Measurements from ENCODE around the gene SAMD7.

SAMD7 gene

GRCh38 chr3:169907944-169908343, 3.4 kb upstream of the SAMD7 start:
- no peak for DNase-seq (ENCODE audit: low read depth, low spot score)

- no peak for DNase-seq (ENCODE audit: low read depth, low spot score)
These were observed 2.0 kb downstream of the SAMD7 start for GRCh38 chr3:169913323-169913722.

GRCh38 chr3:169914321-169914720, 2.9 kb downstream of the SAMD7 start:
- no peak for DNase-seq (ENCODE audit: low read depth, low spot score)

GRCh38 chr3:169923189-169923588, 11.8 kb downstream of the SAMD7 start:
- DNase-seq (ENCODE audit: low read depth, low spot score), result no peak

- no peak for DNase-seq (ENCODE audit: low read depth, low spot score)
These were observed 12.5 kb downstream of the SAMD7 start for GRCh38 chr3:169923831-169924230.

GRCh38 chr3:169929830-169930519, 18.6 kb downstream of the SAMD7 start:
- DNase-seq (ENCODE audit: low read depth, low spot score), result no peak

GRCh38 chr3:169930843-169931242, 19.5 kb downstream of the SAMD7 start:
- DNase-seq (ENCODE audit: low read depth, low spot score), result no peak

GRCh38 chr3:169931747-169932520, 20.6 kb downstream of the SAMD7 start:
- DNase-seq (ENCODE audit: low read depth, low spot score), result no peak

- DNase-seq (ENCODE audit: low read depth, low spot score), result no peak
These were observed 27.9 kb downstream of the SAMD7 start for GRCh38 chr3:169939320-169939719.

- DNase-seq (ENCODE audit: low read depth, low spot score), result no peak
These were observed 28.4 kb downstream of the SAMD7 start for GRCh38 chr3:169939751-169940150.

- no peak for DNase-seq (ENCODE audit: low read depth, low spot score)
These were observed 29.3 kb downstream of the SAMD7 start for GRCh38 chr3:169940470-169941181.

- DNase-seq (ENCODE audit: low read depth, low spot score), result no peak
These were observed 33.9 kb downstream of the SAMD7 start for GRCh38 chr3:169945313-169945712.

- no peak for DNase-seq (ENCODE audit: low read depth, low spot score)
These were observed 35.0 kb downstream of the SAMD7 start for GRCh38 chr3:169946336-169946735.

GRCh38 chr3:169948559-169949448, 37.4 kb downstream of the SAMD7 start:
- no peak for DNase-seq (ENCODE audit: low read depth, low spot score)

GRCh38 chr3:169952045-169952444, 40.7 kb downstream of the SAMD7 start:
- DNase-seq (ENCODE audit: low read depth, low spot score), result no peak

- no peak for DNase-seq (ENCODE audit: low read depth, low spot score)
These were observed 42.2 kb downstream of the SAMD7 start for GRCh38 chr3:169953462-169954141.

GRCh38 chr3:169954142-169954756, 42.9 kb downstream of the SAMD7 start:
- no peak for DNase-seq (ENCODE audit: low read depth, low spot score)

- DNase-seq (ENCODE audit: low read depth, low spot score), result no peak
These were observed 44.0 kb downstream of the SAMD7 start for GRCh38 chr3:169955406-169955805.

GRCh38 chr3:169964176-169964575, 52.8 kb downstream of the SAMD7 start:
- DNase-seq (ENCODE audit: low read depth, low spot score), result no peak

Measured in brain pericyte (primary cell).